Cardiac muscle cell (in vitro differentiated cells and primary cell): ENCODE results near the gene ELOA. TPM values are rescaled to one million over a fixed set of nuclear protein-coding genes. Genes with fewer than 3 reads are reported as not detected.
"Not testable (repeated sequence)": the region's sequence is repeated elsewhere in the genome, so short reads cannot be mapped to it uniquely, and the experiment has no call there.

Experiments
- DNase-seq, 2 donors: peaks; one replicate each; pipeline versions ENCODE4 v3.0.0 to v3.0.0-alpha.2; 2010 to 2017; ENCODE audit warnings: low read depth in 1 of 2, low spot score in 1 of 2
- H3K27ac ChIP-seq: fragments of 200-600 bp; sonication (generic); 2 replicates; pipeline ENCODE4 v1.5.1; 2016
- H3K27me3 ChIP-seq: fragments of 200-600 bp; sonication (generic); 2 replicates; pipeline ENCODE4 v1.6.0; 2016; ENCODE audit warnings: control low read depth
- H3K36me3 ChIP-seq: fragments of 200-600 bp; sonication (generic); 2 replicates; pipeline ENCODE4 v1.5.1; 2016; ENCODE audit warnings: control low read depth
- H3K4me1 ChIP-seq: fragments of 200-600 bp; sonication (generic); 2 replicates; pipeline ENCODE4 v1.8.1; 2017; ENCODE audit warnings: low read depth, mild to moderate bottlenecking, mixed run types
- H3K4me3 ChIP-seq: fragments of 200-600 bp; sonication (generic); 2 replicates; pipeline ENCODE4 v1.5.1; 2016; ENCODE audit warnings: mild to moderate bottlenecking
- H3K9me3 ChIP-seq: fragments of 200-600 bp; sonication (generic); 2 replicates; pipeline ENCODE4 v1.5.1; 2017; ENCODE audit warnings: low read depth, mild to moderate bottlenecking, control low read depth
- polyA plus RNA-seq: library from polyadenylated mRNA; unstranded; fragments of >200 nt; fragmentation: Nextera tagmentation; extraction: Ambion mirVana; gene quantifications from 2 replicates; pipeline ENCODE4 v1.2.1, GENCODE V29; 2016
- total RNA-seq: library from RNA; depleted of rRNA; stranded (reverse); fragments of >200 nt; gene quantifications from 2 replicates; pipeline ENCODE4 v1.2.3, GENCODE V29; 2016
- TF ChIP-seq, protein P1 (sequence below): IDR thresholded peaks from 2 replicates; pipeline ENCODE4 v1.5.1; 2012; ENCODE audit warnings: low read depth, mild to moderate bottlenecking, low read length

Gene ELOA
- total and polyA plus RNA-seq, 2 experiments from 2014 or later, result 34.8 to 42.1 TPM

DNA sequence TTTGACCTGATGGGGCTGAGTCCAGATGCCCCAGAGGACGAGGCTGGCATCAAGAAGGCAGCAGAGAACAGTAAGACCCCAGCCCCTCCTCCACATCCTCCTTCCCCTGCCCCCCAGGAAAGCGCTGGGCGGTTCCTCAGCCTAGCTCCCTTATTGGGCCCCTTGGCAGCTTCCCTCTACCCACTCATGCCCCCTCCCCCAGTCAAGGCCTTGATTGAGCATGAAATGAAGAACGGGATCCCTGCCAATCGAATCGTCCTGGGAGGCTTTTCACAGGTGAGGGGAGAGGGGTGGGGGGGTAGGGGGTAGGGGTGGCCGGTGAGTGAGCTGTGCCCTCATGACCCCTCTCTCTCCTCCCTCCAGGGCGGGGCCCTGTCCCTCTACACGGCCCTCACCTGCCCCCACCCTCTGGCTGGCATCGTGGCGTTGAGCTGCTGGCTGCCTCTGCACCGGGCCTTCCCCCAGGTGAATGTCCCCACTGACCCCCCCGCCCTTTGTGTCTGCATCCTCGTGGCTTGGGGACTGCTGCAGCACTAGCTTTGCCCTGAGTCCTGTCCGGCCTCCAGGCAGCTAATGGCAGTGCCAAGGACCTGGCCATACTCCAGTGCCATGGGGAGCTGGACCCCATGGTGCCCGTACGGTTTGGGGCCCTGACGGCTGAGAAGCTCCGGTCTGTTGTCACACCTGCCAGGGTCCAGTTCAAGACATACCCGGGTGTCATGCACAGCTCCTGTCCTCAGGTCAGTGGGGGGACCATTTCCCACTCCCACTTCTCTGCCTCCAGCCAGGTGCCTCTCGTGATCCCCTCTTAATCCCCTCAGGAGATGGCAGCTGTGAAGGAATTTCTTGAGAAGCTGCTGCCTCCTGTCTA is 50.8 kb downstream of the ELOA start:
- Histone ChIP-seq H3K4me1 (peaks cover 6% of the 10 kb centered on the region), H3K9me3 (no peaks in the 10 kb centered on the region), H3K4me3 (no peak overlapping the region), H3K27ac (no peak overlapping the region), H3K36me3 (peaks cover 4% of the 10 kb centered on the region), H3K27me3 (no peaks in the 10 kb centered on the region)
- DNase-seq, result no peak
- TF ChIP-seq, protein P1, sequence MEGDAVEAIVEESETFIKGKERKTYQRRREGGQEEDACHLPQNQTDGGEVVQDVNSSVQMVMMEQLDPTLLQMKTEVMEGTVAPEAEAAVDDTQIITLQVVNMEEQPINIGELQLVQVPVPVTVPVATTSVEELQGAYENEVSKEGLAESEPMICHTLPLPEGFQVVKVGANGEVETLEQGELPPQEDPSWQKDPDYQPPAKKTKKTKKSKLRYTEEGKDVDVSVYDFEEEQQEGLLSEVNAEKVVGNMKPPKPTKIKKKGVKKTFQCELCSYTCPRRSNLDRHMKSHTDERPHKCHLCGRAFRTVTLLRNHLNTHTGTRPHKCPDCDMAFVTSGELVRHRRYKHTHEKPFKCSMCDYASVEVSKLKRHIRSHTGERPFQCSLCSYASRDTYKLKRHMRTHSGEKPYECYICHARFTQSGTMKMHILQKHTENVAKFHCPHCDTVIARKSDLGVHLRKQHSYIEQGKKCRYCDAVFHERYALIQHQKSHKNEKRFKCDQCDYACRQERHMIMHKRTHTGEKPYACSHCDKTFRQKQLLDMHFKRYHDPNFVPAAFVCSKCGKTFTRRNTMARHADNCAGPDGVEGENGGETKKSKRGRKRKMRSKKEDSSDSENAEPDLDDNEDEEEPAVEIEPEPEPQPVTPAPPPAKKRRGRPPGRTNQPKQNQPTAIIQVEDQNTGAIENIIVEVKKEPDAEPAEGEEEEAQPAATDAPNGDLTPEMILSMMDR, result no peak

DNA sequence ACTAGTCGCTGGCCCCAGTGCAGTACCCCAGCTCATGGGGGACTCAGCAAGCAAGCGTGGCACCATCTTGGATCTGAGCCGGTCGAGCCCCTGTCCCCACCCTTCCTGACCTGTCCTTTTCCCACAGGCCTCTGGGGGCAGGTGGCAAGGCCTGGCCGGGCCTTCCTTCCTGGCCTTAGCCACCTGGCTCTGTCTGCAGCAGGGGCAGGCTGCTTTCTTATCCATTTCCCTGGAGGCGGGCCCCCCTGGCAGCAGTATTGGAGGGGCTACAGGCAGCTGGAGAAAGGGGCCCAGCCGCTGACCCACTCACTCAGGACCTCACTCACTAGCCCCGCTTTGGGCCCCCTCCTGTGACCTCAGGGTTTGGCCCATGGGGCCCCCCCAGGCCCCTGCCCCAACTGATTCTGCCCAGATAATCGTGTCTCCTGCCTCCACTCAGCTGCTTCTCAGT is 51.5 kb downstream of the ELOA start:
- H3K27me3 ChIP-seq, DNase-seq, H3K9me3 ChIP-seq, H3K4me1 ChIP-seq, H3K27ac ChIP-seq, H3K4me3 ChIP-seq, H3K36me3 ChIP-seq: not testable (repeated sequence)

GRCh38 chr1:23795676-23796465 is 52.6 kb downstream of the ELOA start:
- H3K36me3 ChIP-seq, result peaks cover 4% of the 10 kb centered on the region
- no peak overlapping the region for H3K4me3 ChIP-seq
- TF ChIP-seq, protein P1, result no peak
- H3K9me3 ChIP-seq, result no peaks in the 10 kb centered on the region
- no peaks in the 10 kb centered on the region for H3K27me3 ChIP-seq
- H3K27ac ChIP-seq, result no peak overlapping the region
- peaks cover 4% of the 10 kb centered on the region for H3K4me1 ChIP-seq
- DNase-seq, result no peak

DNA sequence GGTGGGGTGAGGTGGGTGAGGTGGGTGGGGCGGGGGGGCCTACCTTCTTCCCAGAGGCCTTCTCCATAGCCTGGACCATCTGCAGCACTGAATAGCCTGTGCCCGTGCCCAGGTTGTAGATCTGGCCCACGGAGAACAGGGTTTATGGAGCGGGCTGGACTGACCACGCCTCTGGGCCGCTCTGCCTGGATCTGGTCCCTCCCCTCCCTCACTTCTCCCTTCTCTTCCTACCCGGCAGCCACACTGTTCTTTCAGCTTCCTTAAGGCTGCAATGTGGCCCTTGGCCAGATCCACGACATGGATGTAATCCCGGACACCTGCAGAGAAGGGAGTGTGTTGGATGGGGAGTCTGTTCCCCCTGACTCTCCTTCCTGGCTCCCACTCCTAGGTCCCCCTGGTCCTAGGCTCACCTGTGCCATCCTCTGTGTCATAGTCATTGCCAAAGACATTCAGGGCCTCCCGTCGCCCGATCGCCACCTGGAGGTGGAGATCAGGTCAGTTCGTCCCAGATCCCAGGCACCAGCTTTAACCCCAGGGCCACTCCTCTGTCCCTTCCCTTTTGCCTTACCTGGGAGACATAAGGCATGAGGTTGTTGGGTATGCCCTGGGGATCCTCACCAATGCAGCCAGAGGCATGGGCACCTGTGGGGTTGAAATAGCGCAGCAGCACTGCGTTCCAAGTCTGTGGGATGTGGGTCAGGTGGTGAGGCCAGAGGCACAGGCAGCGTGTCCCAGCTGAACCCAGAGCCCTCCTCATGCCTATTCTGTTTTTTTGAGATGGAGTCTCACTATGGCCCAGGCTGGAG is 53.4 kb downstream of the ELOA start:
- H3K36me3 ChIP-seq, result peaks cover 4% of the 10 kb centered on the region
- H3K27ac ChIP-seq, result no peak overlapping the region
- H3K4me1 ChIP-seq, result peaks cover 4% of the 10 kb centered on the region
- H3K27me3 ChIP-seq, result no peaks in the 10 kb centered on the region
- no peak overlapping the region for H3K4me3 ChIP-seq
- no peaks in the 10 kb centered on the region for H3K9me3 ChIP-seq
- no peak for DNase-seq
- TF ChIP-seq, protein P1, result no peak

- TF ChIP-seq, protein P1, result no peak
- Histone ChIP-seq H3K27ac (no peak overlapping the region), H3K9me3 (no peaks in the 10 kb centered on the region), H3K4me3 (no peak overlapping the region), H3K4me1 (peaks cover 4% of the 10 kb centered on the region), H3K27me3 (no peaks in the 10 kb centered on the region), H3K36me3 (peaks cover 4% of the 10 kb centered on the region)
- no peak for DNase-seq
These were observed 54.5 kb downstream of the ELOA start for GRCh38 chr1:23797478-23798448.
